Aorta (tissue), 5 donors: ENCODE results near the gene CHN2. TPM values are rescaled to one million over a fixed set of nuclear protein-coding genes. Genes with fewer than 3 reads are reported as not detected.

Experiments used
- ATAC-seq: fragments of 200-7000 bp; cut with Tn5 transposase; one replicate; pipeline ENCODE4 v1.9.1; 2022; ENCODE audit warnings: moderate library complexity; ENCODE audit not compliant: low FRiP score
- DNase-seq, 2 donors: peaks; one replicate each; pipeline ENCODE4 v3.0.0-alpha.2; 2020
- H3K27ac ChIP-seq, 2 donors: one replicate each; pipeline ENCODE4 v1.5.1; 2013; ENCODE audit warnings: low read length in 2 of 2, mild to moderate bottlenecking in 2 of 2, moderate library complexity in 2 of 2, control low read depth in 1 of 2, inconsistent platforms in 1 of 2, low read depth in 1 of 2
- H3K27me3 ChIP-seq, 2 donors: one replicate each; pipeline ENCODE4 v1.6.1; 2013; ENCODE audit warnings: control low read depth in 1 of 2, low read length in 1 of 2, mild to moderate bottlenecking in 1 of 2, moderate library complexity in 1 of 2; ENCODE audit not compliant: insufficient read depth in 2 of 2, control insufficient read depth in 1 of 2
- H3K36me3 ChIP-seq, 2 donors: one replicate each; pipeline ENCODE4 v1.6.1; 2013; ENCODE audit warnings: control low read depth in 1 of 2, low read length in 1 of 2, mild to moderate bottlenecking in 1 of 2; ENCODE audit not compliant: insufficient read depth in 2 of 2, control insufficient read depth in 1 of 2
- H3K4me1 ChIP-seq, 2 donors: one replicate each; pipeline ENCODE4 v1.6.1; 2013; ENCODE audit warnings: low read length in 2 of 2, control low read depth in 1 of 2, mild to moderate bottlenecking in 1 of 2, moderate library complexity in 1 of 2; ENCODE audit not compliant: insufficient read depth in 2 of 2, control insufficient read depth in 1 of 2
- H3K4me3 ChIP-seq, 2 donors: one replicate each; pipeline ENCODE4 v1.5.1; 2013; ENCODE audit warnings: low read length in 2 of 2, control low read depth in 1 of 2, mild to moderate bottlenecking in 1 of 2
- H3K9me3 ChIP-seq: one replicate; pipeline ENCODE4 v1.6.1; 2013; ENCODE audit warnings: mild to moderate bottlenecking, low read length; ENCODE audit not compliant: control insufficient read depth
- WGBS, 2 donors: extraction: QIAGEN DNeasy Blood & Tissue Kit; methylation state at CpG; one replicate each; pipeline ENCODE4 v1.1.7; 2013; 5-methylcytosine and 5-hydroxymethylcytosine counted together
- intact Hi-C, 2 donors: fragments of 100-400 bp; cut with DNase I; formaldehyde crosslinking; loops; one replicate each; pipeline versions ENCODE4 v1.14.2 to v1.15.0; 2022
- polyA plus RNA-seq, 2 donors: library from polyadenylated mRNA; stranded (reverse); fragments of 200-250 nt; gene quantifications; one replicate each; pipeline ENCODE4 v1.2.3, GENCODE V29; 2013
- total RNA-seq, 2 donors: library from RNA; stranded (reverse); fragmentation: NEBNext Ultra II Directional; extraction: Animal tissue kit (Norgen Biotek cat#: 25700); gene quantifications; one replicate each; pipeline ENCODE4 v1.2.1, GENCODE V29; 2021
- donor health status: healthy with polysubstance abuse.
- donor health status: Bipolar disorder and iron deficiency.
- donor health status: DM: no; HTN: no; CAD: no.
- donor health status: DM: no; HTN: no; CAD: no.
- donor health status: DM: yes; HTN: yes; CAD: no.

CHN2 gene
- total and polyA plus RNA-seq, 4 donors, result 0.61 to 23.2 (median 14.8) TPM

DNA sequence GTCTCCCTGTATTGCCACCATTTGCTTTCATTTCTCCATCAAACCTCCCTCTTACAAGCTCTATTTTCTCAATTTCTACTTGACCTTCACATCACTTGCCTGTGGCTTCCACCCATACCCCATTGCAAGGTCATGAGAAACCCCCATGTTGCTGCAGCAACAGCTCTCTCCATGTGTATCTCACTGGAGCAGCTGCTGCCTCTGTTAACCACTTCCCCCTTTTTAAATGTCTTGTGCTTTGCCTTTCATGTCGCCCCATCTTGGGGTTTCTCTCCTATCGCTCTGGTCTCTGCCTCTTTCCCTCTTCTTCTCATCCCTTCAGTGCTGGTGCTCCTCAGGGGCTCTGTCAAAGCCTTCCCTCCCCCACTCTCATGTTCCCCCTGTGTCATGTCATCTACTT is 148.8 kb downstream of the CHN2 start:
- Histone ChIP-seq H3K4me3 (no peak overlapping the region), H3K4me1 (no peaks in the 10 kb centered on the region), H3K9me3 (no peaks in the 10 kb centered on the region), H3K27me3 (no peaks in the 10 kb centered on the region), H3K36me3 (no peaks in the 10 kb centered on the region), H3K27ac (no peak overlapping the region)
- 95 to 98% methylated on average over 2 of the region's 2 CpGs for WGBS, 2 donors
- intact Hi-C loops, result no loop called here
- DNase-seq, result no peak
- no peak for ATAC-seq

DNA sequence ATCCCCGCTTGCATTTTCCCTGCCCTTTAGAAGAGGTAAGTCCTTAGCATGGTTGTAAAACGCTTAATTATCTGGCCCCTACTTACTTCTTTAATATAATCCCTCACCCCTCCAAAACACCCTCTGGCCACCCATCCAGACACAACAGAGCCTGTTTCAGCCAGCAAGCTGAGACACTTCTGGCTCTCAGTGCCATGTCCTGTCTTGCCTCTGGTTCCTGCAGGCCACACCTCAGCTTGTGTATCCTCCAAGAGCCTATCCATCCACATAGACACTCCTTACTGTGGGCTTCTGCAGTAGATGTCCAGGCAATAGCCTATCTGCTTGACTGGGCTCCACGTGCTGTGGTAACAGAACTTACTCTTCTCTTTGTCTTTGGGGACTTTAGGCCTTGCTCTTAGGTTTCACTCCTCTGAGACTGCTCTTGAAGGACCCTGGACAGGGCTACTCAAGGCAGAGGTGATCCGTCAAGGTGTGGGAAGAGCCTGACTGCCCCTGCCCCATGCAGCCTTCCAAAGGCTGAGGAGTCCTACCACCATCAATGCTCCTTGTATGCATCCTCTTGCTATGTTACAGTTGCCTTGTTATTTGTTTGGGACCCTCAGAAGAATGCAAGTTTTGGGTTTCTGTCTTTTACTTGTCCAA is 149.9 kb downstream of the CHN2 start:
- intact Hi-C loops, result no loop called here
- 98% methylated on average over 4 of the region's 4 CpGs for WGBS, 2 donors
- no peak for ATAC-seq

DNA sequence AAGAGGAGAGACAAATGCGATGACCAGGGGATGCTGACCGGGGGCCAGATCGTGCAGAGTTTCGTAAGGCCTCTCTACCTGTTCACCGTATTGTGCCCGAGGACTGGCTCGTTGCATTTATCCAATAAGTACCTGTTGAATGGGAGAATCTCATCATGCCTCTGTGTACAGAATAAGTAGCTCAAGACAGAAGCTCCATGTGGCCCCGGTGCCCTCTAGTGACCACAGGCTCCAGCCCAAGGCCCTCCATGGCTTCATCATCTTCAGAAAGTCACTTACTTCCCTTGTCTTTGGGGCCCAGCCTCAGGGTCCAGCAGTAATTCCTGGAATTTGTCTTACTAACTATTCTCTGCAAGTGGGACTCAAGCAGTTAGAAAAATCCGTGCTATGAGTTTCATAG is 151.0 kb downstream of the CHN2 start:
- ATAC-seq (no peak), DNase-seq (peak; percentile 62 to 77)
- no peaks in the 10 kb centered on the region for H3K4me1 ChIP-seq
- H3K4me3 ChIP-seq, result no peak overlapping the region
- no peaks in the 10 kb centered on the region for H3K9me3 ChIP-seq
- H3K27ac ChIP-seq, result no peak overlapping the region
- intact Hi-C loops, result no loop called here
- 89 to 91% methylated on average over 9 of the region's 9 CpGs for whole genome bisulfite sequencing, 2 donors
- no peaks in the 10 kb centered on the region for H3K36me3 ChIP-seq
- H3K27me3 ChIP-seq, result no peaks in the 10 kb centered on the region

More for the DNA sequence above, 149.9 kb downstream of the CHN2 start:
- no peaks in the 10 kb centered on the region for H3K9me3 ChIP-seq
- no peaks in the 10 kb centered on the region for H3K36me3 ChIP-seq
- H3K27me3 ChIP-seq, result no peaks in the 10 kb centered on the region
- H3K4me1 ChIP-seq, result no peaks in the 10 kb centered on the region
- no peak for DNase-seq
- H3K4me3 ChIP-seq, result no peak overlapping the region
- no peak overlapping the region for H3K27ac ChIP-seq

DNA sequence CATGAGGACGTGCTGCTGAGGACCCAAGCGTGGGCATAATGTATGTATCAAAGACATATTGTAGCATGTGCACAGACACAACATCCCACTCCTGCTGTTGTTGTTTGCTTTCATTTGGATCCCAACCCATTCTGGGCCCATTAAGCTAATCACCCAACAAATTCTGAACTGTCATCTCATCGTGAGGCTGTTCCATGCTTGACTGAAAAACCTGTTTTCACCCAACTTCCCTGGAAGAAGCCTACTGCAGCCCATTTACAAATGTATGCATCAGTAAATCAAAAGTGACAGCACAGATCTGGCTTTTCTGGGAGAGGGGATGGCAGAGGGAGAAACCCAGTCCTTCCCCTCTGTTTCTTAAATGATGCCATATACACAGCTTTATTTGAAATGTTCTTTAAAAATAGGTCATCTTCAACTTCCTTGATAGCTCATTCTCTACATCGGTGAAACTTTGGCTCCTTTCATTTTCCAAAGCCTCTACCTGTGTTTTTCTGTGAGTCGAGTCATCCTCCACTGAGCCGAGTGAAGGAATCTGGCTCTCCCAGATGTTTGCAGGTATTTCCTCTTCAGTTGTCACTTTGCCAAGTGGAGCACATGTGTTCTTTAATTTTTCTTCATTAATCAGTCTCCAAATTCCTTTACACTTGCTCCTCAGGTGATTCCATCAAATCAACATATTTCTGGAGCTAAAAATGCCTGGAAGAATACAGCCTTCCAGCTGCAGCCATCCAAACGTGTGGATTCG is 151.8 kb downstream of the CHN2 start:
- no peak for DNase-seq

DNA sequence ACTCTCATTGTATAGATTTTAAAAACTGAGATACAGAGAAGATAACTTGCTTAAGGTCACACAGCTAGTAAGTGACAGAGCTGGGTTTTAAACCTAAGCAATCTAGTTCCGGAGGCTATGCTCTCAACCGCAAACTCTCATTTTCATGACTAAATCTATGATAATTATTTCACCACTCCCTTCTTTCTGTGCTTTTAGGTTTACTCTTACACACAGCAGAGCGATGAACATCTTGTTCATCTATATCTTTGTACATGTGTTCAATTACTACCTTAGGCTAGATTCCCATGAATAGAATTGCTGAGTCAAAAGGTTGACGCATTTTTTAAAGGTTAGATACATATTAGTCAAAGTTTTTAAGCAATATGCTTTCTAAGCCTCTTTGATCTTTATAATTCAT is 154.8 kb downstream of the CHN2 start:
- Histone ChIP-seq H3K36me3 (no peaks in the 10 kb centered on the region), H3K27me3 (peaks cover 0 to 3% of the 10 kb centered on the region in 2 donors), H3K27ac (no peak overlapping the region), H3K4me3 (no peak overlapping the region), H3K9me3 (no peaks in the 10 kb centered on the region), H3K4me1 (no peaks in the 10 kb centered on the region)
- WGBS, 2 donors, result 72 to 85% methylated on average over 4 of the region's 4 CpGs
- DNase-seq (no peak), ATAC-seq (no peak)
- intact Hi-C loops, result no loop called here

More for the DNA sequence above, 151.8 kb downstream of the CHN2 start:
- Histone ChIP-seq H3K4me3 (no peak overlapping the region), H3K27me3 (no peaks in the 10 kb centered on the region), H3K36me3 (no peaks in the 10 kb centered on the region), H3K9me3 (no peaks in the 10 kb centered on the region), H3K27ac (no peak overlapping the region), H3K4me1 (no peaks in the 10 kb centered on the region)
- no peak for ATAC-seq
- intact Hi-C loops, result no loop called here
- WGBS, 2 donors, result 87 to 95% methylated on average over 8 of the region's 8 CpGs

DNA sequence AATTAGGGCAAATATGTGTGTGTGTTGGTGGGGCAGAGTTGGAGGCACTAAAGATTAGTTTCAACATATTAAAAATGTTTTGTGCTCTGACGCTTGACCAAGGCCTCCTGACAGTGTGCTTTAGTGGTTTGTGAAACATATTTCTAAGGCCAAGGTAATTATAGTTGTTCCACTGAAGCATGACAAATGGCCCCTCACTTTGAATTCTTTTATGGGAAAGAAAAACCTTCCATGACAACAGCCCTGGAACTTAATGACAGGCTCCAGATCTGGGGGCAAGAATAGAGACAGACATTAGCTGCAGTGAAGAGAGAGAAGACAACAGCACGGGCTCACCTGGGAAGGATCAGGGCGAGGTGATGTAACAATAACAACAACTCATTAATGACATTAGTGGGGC is 155.8 kb downstream of the CHN2 start:
- Histone ChIP-seq H3K4me3 (no peak overlapping the region), H3K9me3 (no peaks in the 10 kb centered on the region), H3K27ac (no peak overlapping the region), H3K36me3 (no peaks in the 10 kb centered on the region), H3K27me3 (peaks cover 0 to 4% of the 10 kb centered on the region in 2 donors), H3K4me1 (no peaks in the 10 kb centered on the region)
- no peak for DNase-seq
- 89 to 92% methylated on average over 3 of the region's 3 CpGs for WGBS, 2 donors
- no peak for ATAC-seq
- intact Hi-C loops, result no loop called here

DNA sequence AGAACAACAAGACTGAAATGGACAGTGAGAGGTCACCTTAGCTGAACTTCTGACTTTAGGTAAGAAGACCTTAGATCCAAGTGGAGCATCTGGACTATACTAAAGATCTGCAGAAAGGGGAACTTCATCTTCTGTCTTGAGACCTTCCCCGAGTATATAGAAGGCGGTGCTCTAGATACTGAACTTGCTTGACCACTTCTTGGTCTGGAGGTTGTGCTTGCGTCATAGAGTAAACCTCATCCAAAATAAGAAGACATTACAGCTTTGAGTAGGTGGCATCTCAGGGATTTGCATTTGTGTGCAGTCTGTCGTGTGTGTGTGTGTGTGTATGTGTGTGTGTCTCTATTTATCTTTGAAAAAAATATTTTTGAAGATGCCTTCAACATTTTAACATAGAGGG is 157.5 kb downstream of the CHN2 start:
- H3K36me3 ChIP-seq, result no peaks in the 10 kb centered on the region
- H3K27me3 ChIP-seq, result peaks cover 0 to 4% of the 10 kb centered on the region in 2 donors
- intact Hi-C loops, result no loop called here
- H3K27ac ChIP-seq, result no peak overlapping the region
- H3K9me3 ChIP-seq, result no peaks in the 10 kb centered on the region
- ATAC-seq (no peak), DNase-seq (no peak)
- 88 to 95% methylated on average over 4 of the region's 4 CpGs for WGBS, 2 donors
- no peaks in the 10 kb centered on the region for H3K4me1 ChIP-seq
- no peak overlapping the region for H3K4me3 ChIP-seq

DNA sequence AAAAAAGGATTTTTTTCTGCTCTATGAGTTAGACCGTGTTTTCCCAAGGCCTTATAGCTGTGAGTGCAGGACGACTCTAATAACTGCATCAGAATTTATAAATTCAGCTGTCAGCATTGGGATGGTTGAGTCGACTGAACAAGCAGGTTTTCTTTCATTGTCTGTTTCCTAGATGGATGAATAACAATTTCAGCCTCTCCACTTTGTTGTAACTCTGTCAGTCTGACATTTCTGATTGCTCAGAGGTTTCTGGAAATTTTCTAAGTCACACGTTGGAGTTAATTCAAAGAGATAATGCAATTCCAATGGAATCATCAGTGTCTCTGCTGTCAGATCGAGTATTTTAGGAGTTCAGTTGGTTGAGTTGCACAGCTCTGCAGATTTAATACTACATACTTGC is 159.2 kb downstream of the CHN2 start:
- intact Hi-C loops, result no loop called here
- Histone ChIP-seq H3K4me1 (no peaks in the 10 kb centered on the region), H3K4me3 (no peak overlapping the region), H3K36me3 (no peaks in the 10 kb centered on the region), H3K27ac (no peak overlapping the region), H3K9me3 (no peaks in the 10 kb centered on the region), H3K27me3 (peaks cover 0 to 4% of the 10 kb centered on the region in 2 donors)
- no peak for ATAC-seq
- no peak for DNase-seq
- WGBS, 2 donors, result 57 to 73% methylated on average over 5 of the region's 5 CpGs

DNA sequence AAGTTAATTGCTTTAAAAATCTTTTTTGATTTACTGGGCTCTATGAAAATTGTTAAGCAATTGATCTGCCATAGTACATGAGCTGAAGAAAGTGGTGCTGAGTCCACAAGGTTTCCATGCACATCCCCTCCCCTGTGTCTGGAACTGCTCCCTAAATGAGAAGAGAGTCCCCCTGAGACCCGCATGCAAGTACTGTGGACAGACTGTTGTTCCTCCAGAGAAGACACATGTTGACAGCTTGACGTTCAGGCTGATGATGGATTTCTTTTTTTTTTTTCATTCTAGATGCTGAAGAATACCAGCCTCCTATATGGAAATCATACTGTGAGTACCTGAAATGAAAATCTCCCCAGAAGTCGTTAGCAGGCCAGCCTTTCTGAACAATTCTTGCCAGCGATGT is 159.8 kb downstream of the CHN2 start:
- 79 to 90% methylated on average over 4 of the region's 4 CpGs for WGBS, 2 donors
- Histone ChIP-seq H3K4me1 (no peaks in the 10 kb centered on the region), H3K4me3 (no peak overlapping the region), H3K36me3 (no peaks in the 10 kb centered on the region), H3K27me3 (peaks cover 0 to 4% of the 10 kb centered on the region in 2 donors), H3K27ac (no peak overlapping the region), H3K9me3 (no peaks in the 10 kb centered on the region)
- ATAC-seq (no peak), DNase-seq (no peak)
- intact Hi-C loops, result no loop called here
